Ascending aorta (tissue), 2 donors: Measurements from ENCODE around the gene MMP20. TPM values are rescaled to one million over a fixed set of nuclear protein-coding genes. Genes with fewer than 3 reads are reported as not detected.

ENCODE experiments used
- DNase-seq, 2 donors: peaks; one replicate each; pipeline ENCODE4 v3.0.0-alpha.2; 2019; ENCODE audit warnings: low spot score in 2 of 2
- H3K27ac ChIP-seq, 2 donors: fragments of 200-600 bp; sonication (generic); one replicate each; pipeline ENCODE4 v1.5.1; 2016 to 2017; ENCODE audit warnings: mild to moderate bottlenecking in 1 of 2
- H3K27me3 ChIP-seq: fragments of 200-600 bp; sonication (generic); one replicate; pipeline ENCODE4 v1.5.1; 2017
- H3K36me3 ChIP-seq, 2 donors: fragments of 200-600 bp; sonication (generic); one replicate each; pipeline ENCODE4 v1.5.1; 2016
- H3K4me1 ChIP-seq, 2 donors: fragments of 200-600 bp; sonication (generic); one replicate each; pipeline ENCODE4 v1.5.1; 2016 to 2017; ENCODE audit warnings: mild to moderate bottlenecking in 1 of 2
- H3K4me3 ChIP-seq, 2 donors: fragments of 200-600 bp; sonication (generic); one replicate each; pipeline ENCODE4 v1.5.1; 2016 to 2017; ENCODE audit warnings: mild to moderate bottlenecking in 1 of 2
- H3K9me3 ChIP-seq, 2 donors: fragments of 200-600 bp; sonication (generic); one replicate each; pipeline ENCODE4 v1.5.1; 2016
- CTCF ChIP-seq, 3 experiments: fragments of 200-600 bp in 2 of 3; fragments of 450-650 bp in 1 of 3; sonication (generic) in 2 of 3; IDR thresholded peaks; one replicate each; pipeline ENCODE4 v1.5.1; 2016 to 2019; ENCODE audit warnings: antibody characterized with exemption in 3 of 3, mild to moderate bottlenecking in 1 of 3, moderate library complexity in 1 of 3
- intact Hi-C: fragments of 100-400 bp; cut with DNase I; formaldehyde crosslinking; loops from one replicate; pipeline ENCODE4 v1.15.1; 2023
- total RNA-seq: library from RNA; depleted of rRNA; stranded (reverse); fragments of >200 nt; gene quantifications from one replicate; pipeline ENCODE4 v1.1.0, GENCODE V29; 2016

MMP20 gene
- total RNA-seq, 1 donor from 2014 or later, result not detected

- Histone ChIP-seq H3K9me3 (no peaks in the 10 kb centered on the region), H3K27ac (no peak overlapping the region), H3K4me3 (no peak overlapping the region), H3K27me3 (no peaks in the 10 kb centered on the region), H3K36me3 (no peaks in the 10 kb centered on the region), H3K4me1 (no peaks in the 10 kb centered on the region)
- no peak for TF ChIP-seq CTCF (IDR thresholded peaks at IDR 0.05)
- intact Hi-C loops, result no loop called here
- DNase-seq, result no peak
These were observed 18.8 kb upstream of the MMP20 start for GRCh38 chr11:102643941-102644340.

- H3K27me3 ChIP-seq, result no peaks in the 10 kb centered on the region
- H3K4me3 ChIP-seq, result no peak overlapping the region
- H3K9me3 ChIP-seq, result no peaks in the 10 kb centered on the region
- no peak for TF ChIP-seq CTCF (IDR thresholded peaks at IDR 0.05)
- intact Hi-C loops, result no loop called here
- no peaks in the 10 kb centered on the region for H3K4me1 ChIP-seq
- no peak for DNase-seq
- H3K36me3 ChIP-seq, result no peaks in the 10 kb centered on the region
- no peak overlapping the region for H3K27ac ChIP-seq
These were observed 15.8 kb upstream of the MMP20 start for GRCh38 chr11:102640946-102641345.

- no peaks in the 10 kb centered on the region for H3K4me1 ChIP-seq
- TF ChIP-seq CTCF (IDR thresholded peaks at IDR 0.05), result no peak
- no peaks in the 10 kb centered on the region for H3K36me3 ChIP-seq
- no peaks in the 10 kb centered on the region for H3K9me3 ChIP-seq
- DNase-seq, result no peak
- H3K27me3 ChIP-seq, result no peaks in the 10 kb centered on the region
- intact Hi-C loops, result no loop called here
- H3K27ac ChIP-seq, result no peak overlapping the region
- H3K4me3 ChIP-seq, result no peak overlapping the region
These were observed 14.5 kb upstream of the MMP20 start for GRCh38 chr11:102639656-102640055.

- Histone ChIP-seq H3K27me3 (no peaks in the 10 kb centered on the region), H3K4me3 (no peak overlapping the region), H3K36me3 (no peaks in the 10 kb centered on the region), H3K27ac (no peak overlapping the region), H3K9me3 (no peaks in the 10 kb centered on the region), H3K4me1 (no peaks in the 10 kb centered on the region)
- TF ChIP-seq CTCF (IDR thresholded peaks at IDR 0.05), result no peak
- intact Hi-C loops, result no loop called here
- no peak for DNase-seq
These were observed 12.6 kb upstream of the MMP20 start for GRCh38 chr11:102637731-102638130.

GRCh38 chr11:102633385-102634026 is 8.4 kb upstream of the MMP20 start:
- intact Hi-C loops, result no loop called here
- Histone ChIP-seq H3K4me1 (no peaks in the 10 kb centered on the region), H3K4me3 (no peak overlapping the region), H3K9me3 (no peaks in the 10 kb centered on the region), H3K27me3 (no peaks in the 10 kb centered on the region), H3K36me3 (no peaks in the 10 kb centered on the region), H3K27ac (no peak overlapping the region)
- TF ChIP-seq CTCF (IDR thresholded peaks at IDR 0.05), result no peak
- DNase-seq, result no peak

GRCh38 chr11:102632026-102632425 is 6.9 kb upstream of the MMP20 start:
- Histone ChIP-seq H3K36me3 (no peaks in the 10 kb centered on the region), H3K27me3 (no peaks in the 10 kb centered on the region), H3K4me1 (no peaks in the 10 kb centered on the region), H3K27ac (no peak overlapping the region), H3K9me3 (no peaks in the 10 kb centered on the region), H3K4me3 (no peak overlapping the region)
- intact Hi-C loops, result no loop called here
- no peak for DNase-seq
- no peak for TF ChIP-seq CTCF (IDR thresholded peaks at IDR 0.05)
